HG02642 (cell line): ENCODE results near the gene IL7R.
"Not testable (repeated sequence)": the region's sequence is repeated elsewhere in the genome, so short reads cannot be mapped to it uniquely, and the experiment has no call there.

ENCODE experiments used
- ATAC-seq: cut with Tn5 transposase; IDR thresholded peaks from one replicate; pipeline ENCODE4 v1.9.1; 2021; ENCODE audit warnings: mild to moderate bottlenecking; ENCODE audit not compliant: unreplicated experiment, poor library complexity

Gene IL7R

DNA sequence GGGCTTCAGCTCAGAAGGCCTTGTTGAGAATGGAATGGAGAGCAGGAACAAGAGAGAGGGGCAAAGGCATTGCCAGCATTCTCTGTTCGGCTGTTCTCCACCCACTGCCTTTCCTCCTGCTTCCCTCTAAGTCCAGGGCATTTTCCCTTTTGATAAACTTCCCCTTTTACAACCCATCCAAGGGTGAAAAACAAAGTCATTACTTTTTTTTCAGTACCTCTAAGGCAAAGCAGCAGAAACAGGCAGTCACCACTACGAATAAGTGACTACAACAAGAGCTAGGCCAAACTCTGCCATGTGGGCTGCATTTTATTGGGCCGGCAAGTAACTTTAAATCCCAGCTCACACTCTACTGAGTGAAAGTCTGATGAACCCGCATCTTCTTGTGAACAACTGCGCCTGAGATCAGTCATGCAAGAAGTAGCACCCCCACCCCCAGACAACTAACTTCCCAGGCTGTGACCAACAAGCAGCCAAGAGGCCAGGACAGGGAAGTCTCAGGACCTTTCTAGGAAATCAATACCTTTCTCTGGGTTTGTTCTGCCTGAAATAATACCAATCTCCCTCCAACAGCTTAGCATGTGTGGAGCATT lies 13.1 kb downstream of the IL7R start:
- ATAC-seq, result no peak

DNA sequence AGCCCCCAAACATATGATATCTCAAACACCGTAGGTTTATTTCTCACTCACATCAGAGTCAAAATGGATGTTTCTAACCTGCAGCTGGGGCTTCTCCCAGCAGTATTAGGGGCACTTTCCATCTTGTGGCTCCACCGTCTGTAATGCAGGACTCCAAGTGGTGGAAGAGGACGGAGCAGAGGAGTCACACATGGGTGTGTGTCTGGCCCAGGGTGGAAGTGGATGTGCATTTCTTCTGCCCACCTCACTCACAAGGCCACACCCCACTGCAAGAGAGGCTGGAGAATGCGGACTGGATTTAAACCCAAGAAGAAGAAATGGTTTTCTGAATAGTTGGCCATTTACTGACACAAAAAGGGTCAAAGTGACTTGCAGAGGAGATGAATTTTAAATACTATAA lies 13.9 kb downstream of the IL7R start:
- no peak for ATAC-seq

DNA sequence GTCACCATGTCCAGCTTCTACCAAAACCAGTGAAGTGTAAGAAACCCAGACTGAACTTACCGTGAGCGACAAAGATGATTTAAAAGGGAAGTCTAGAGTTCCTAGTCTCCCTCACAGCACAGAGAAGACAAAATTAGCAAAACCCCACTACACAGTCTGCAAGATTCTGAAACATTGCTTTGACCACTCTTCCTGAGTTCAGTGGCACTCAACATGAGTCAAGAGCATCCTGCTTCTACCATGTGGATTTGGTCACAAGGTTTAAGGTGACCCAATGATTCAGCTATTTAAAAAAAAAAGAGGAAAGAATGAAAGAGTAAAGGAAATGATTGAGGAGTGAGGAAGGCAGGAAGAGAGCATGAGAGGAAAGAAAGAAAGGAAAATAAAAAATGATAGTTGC lies 19.8 kb downstream of the IL7R start:
- no peak for ATAC-seq

DNA sequence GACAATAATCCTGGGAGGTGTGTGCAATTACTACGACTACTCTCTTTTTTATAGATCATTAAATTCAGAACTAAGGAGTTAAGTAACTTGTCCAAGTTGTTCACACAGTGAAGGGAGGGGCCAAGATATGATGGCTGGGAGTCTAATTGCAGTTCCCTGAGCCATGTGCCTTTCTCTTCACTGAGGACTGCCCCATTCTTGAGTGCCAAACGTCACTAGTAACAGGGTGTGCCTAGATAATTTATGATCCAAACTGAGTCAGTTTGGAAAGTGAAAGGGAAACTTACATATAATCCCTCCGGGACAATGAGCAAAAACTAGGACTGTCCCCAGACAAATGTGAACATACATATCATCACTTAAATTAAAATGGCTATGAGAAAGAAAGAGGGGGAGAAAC lies 20.2 kb downstream of the IL7R start:
- no peak for ATAC-seq

DNA sequence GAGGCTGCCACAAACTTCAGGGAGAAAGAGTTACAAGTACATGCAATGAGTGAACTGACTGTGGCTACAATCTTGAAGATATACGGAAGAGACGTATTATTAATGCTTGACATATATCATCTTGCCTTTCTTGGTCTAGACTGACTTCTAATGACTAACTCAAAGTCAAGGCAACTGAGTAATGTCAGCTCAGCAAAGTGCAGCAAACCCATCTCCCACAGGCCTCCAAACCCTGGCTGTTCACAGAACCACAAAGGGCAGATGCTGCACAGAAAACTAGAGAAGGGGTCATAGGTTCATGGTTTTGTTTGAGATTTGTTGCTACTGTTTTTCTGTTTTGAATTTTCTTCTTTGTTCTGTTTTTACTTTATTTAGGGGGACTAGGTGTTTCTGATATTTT lies 21.0 kb downstream of the IL7R start:
- ATAC-seq, result no peak

- ATAC-seq, result no peak
These were observed 21.4 kb downstream of the IL7R start for GRCh38 chr5:35878079-35878478.

GRCh38 chr5:35879096-35879495 lies 22.4 kb downstream of the IL7R start:
- no peak for ATAC-seq

- no peak for ATAC-seq
These were observed 23.0 kb downstream of the IL7R start for GRCh38 chr5:35879649-35880048.

GRCh38 chr5:35880156-35880555 lies 23.5 kb downstream of the IL7R start:
- ATAC-seq, result no peak

GRCh38 chr5:35881758-35882157 lies 25.1 kb downstream of the IL7R start:
- ATAC-seq, result no peak

- ATAC-seq, result peak; percentile 47
These were observed 27.6 kb downstream of the IL7R start for GRCh38 chr5:35884191-35884769.

DNA sequence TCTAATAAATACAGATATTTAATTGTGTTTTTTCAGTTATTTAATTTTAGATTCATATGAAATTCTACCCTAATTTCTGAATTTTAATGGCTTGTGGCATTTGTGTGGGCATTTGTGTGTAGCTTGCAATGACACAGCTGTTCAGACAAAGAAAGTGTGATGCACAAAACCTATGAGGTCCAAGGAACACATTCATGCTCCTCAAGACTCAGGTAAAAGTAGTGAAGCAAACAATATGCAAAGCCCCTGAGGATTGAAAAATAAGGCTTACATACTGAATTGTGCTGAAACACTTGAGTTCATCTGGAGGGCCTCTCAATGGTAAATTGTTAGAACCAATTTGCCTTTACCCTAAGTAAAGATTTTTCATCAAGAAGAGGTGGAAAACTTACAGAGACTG lies 28.1 kb downstream of the IL7R start:
- no peak for ATAC-seq

- no peak for ATAC-seq
These were observed 29.7 kb downstream of the IL7R start for GRCh38 chr5:35886381-35886780.

DNA sequence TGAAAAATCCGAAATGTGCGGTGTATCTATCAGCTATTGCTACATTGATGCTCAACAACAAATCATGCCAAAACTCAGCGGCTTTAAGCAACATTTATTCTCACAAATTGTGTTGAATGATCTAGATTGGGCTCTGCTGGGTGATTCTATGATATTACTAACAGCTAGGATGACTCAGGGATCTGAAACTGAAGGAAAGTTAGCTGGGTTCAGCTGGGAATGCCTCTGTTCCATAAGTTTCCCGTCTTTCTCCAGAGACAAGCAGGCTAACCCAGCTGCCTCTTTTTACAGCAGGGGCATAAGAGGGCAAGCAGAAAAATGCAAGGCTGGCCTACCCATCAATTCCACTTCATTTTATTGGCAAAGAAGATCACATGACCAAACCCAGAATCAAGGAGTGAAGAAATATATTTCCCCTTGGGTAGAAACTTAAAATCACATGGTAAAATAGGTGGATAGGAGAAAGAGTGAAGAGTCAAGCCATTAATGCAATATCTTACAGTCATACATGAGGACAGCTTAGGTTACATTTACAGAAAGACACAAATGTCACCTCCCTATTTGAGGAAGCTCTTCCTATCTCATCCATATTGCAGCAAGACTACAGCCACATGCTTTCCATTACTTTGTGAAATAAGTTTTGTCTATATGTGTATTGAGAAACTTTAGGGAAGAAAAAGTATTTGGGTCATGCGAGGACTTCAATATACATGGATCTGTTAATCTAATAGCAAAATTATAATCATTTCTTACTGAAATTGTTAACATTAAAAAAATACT lies 30.8 kb downstream of the IL7R start:
- ATAC-seq, result no peak

GRCh38 chr5:35890021-35891020 lies 33.6 kb downstream of the IL7R start:
- ATAC-seq, result no peak

- not testable (repeated sequence) for ATAC-seq
These were observed 36.1 kb downstream of the IL7R start for GRCh38 chr5:35892799-35893198.

- ATAC-seq, result no peak
These were observed 37.4 kb downstream of the IL7R start for GRCh38 chr5:35894131-35894530.

DNA sequence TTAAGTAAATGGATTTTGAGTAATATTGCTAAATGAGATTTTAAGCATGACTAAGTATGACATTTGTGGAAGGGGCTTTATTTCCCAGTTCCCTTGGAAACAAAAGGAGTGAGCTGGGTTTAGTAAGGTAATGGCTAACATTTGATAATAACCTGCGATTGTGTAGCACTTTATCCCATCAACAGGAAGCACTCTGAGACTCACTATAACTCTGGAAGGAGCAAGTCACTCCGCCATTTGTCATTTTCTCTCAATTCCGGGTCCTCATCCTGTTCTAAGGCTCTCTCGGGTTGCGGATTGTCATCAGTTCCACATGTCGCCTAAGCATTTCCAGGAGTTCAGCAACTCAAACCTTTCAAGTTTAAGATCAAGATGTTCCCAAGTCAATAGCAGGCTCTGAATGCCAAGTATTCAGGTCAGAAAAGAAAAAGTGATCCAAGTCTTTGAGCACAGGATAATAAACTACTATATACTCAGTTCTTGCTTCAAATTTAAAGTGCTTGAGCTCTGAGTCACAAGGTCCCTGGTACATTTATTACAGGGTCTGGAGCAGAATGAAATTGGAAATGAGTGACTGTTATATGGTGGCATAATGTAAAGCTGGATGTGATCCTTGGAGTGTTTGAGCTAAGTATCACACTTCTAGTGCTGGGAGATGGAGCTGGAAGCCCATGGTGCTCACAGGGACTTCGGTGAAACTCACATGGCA lies 42.4 kb downstream of the IL7R start:
- no peak for ATAC-seq

GRCh38 chr5:35899800-35900199 lies 43.1 kb downstream of the IL7R start:
- no peak for ATAC-seq
